K562 (cell line): ENCODE measurements around the gene HS6ST1. TPM values are rescaled to one million over a fixed set of nuclear protein-coding genes. Genes with fewer than 3 reads are reported as not detected.

ENCODE experiments used
- ATAC-seq: fragments of 200-7000 bp; cut with Tn5 transposase; 3 replicates; pipeline ENCODE4 v1.9.1; 2020; ENCODE audit warnings: moderate library complexity
- BruUV-seq: library from RNA; stranded (reverse); fragments of 400-500 nt; replicated peaks from 2 replicates; lab custom pipeline; 2021; lab: Mats Ljungman, UMichigan
- CTCF ChIA-PET: fragments of 300-600 bp; formaldehyde crosslinking; extraction: SDS; loops from one replicate; lab custom pipeline; 2021; ENCODE audit warnings: low intra/inter-chr PET ratio; lab: Yijun Ruan, JAX
- POLR2A ChIA-PET: fragments of 300-600, 350-650 bp; sonication (Branson Sonifier 250); formaldehyde crosslinking; extraction: SDS; loops from one replicate; lab custom pipeline; 2021; ENCODE audit warnings: antibody characterized with exemption, inconsistent platforms; lab: Yijun Ruan, JAX
- DNase-seq, 4 experiments: peaks; one replicate each; pipeline versions ENCODE4 v3.0.0 to v3.0.0-alpha.2; 2011 to 2018; ENCODE audit warnings: low spot score in 3 of 4, mixed read lengths in 3 of 4; ENCODE audit errors: extremely low read depth in 1 of 4
- FAIRE-seq: peaks from 2 replicates; lab custom pipeline; 2011; peaks lifted over from hg19 to GRCh38; lab: Jason Lieb, UNC
- H2AFZ ChIP-seq: 2 replicates; pipeline ENCODE4 v1.6.0; 2011; ENCODE audit warnings: low read depth, low read length, control low read depth, inconsistent platforms
- H3K27ac ChIP-seq: fragments of 200-600 bp; 3 replicates; pipeline ENCODE4 v1.8.0; 2011; ENCODE audit warnings: low read depth, mild to moderate bottlenecking, control low read depth, inconsistent platforms, low read length, moderate library complexity, mixed read lengths; ENCODE audit errors: extremely low read depth
- H3K27me3 ChIP-seq, 2 experiments: fragments of 300-600 bp in 1 of 2; 2 replicates in 1 of 2; 3 replicates in 1 of 2; pipeline versions ENCODE4 v1.6.0 to v1.8.0; 2011; ENCODE audit warnings: inconsistent platforms in 2 of 2, low read length in 2 of 2, mild to moderate bottlenecking in 1 of 2, mixed read lengths in 1 of 2, moderate library complexity in 1 of 2; ENCODE audit not compliant: control insufficient read depth in 2 of 2, insufficient read depth in 2 of 2
- H3K36me3 ChIP-seq: fragments of 300-600 bp; 3 replicates; pipeline ENCODE4 v1.8.0; 2011; ENCODE audit warnings: mild to moderate bottlenecking, low read length, inconsistent platforms; ENCODE audit not compliant: control insufficient read depth, insufficient read depth
- H3K4me1 ChIP-seq, 2 experiments: fragments of 200-600 bp in 1 of 2; replicated peaks in 1 of 2; 2 replicates in 1 of 2; 3 replicates in 1 of 2; pipeline versions ENCODE4 v1.5.1 to v1.8.0; 2011; ENCODE audit warnings: inconsistent platforms in 2 of 2, low read length in 2 of 2, mild to moderate bottlenecking in 1 of 2, mixed read lengths in 1 of 2, moderate library complexity in 1 of 2; ENCODE audit not compliant: control insufficient read depth in 2 of 2, insufficient read depth in 2 of 2
- H3K4me2 ChIP-seq: 2 replicates; pipeline ENCODE4 v1.6.1; 2011; ENCODE audit warnings: low read length, control low read depth, inconsistent platforms, mixed read lengths; ENCODE audit not compliant: insufficient read depth
- H3K4me3 ChIP-seq: fragments of 200-600 bp; sonication (generic), shearing (Covaris generic); 2 replicates; pipeline ENCODE4 v1.5.1; 2016; ENCODE audit warnings: control low read depth, inconsistent platforms
- H3K79me2 ChIP-seq: fragments of 200-600 bp; 3 replicates; pipeline ENCODE4 v1.8.0; 2011; ENCODE audit warnings: low read length, inconsistent platforms; ENCODE audit not compliant: control insufficient read depth, insufficient read depth
- H3K9ac ChIP-seq, 2 experiments: 2 replicates each; pipeline versions ENCODE4 v1.6.0 to v1.6.1; 2011; ENCODE audit warnings: low read depth in 2 of 2, low read length in 2 of 2, control low read depth in 1 of 2, inconsistent platforms in 1 of 2, mild to moderate bottlenecking in 1 of 2, mixed read lengths in 1 of 2; ENCODE audit not compliant: insufficient read depth in 1 of 2
- H3K9me1 ChIP-seq: one replicate; pipeline ENCODE4 v1.6.0; 2011; ENCODE audit warnings: inconsistent platforms, mild to moderate bottlenecking, low read length, moderate library complexity; ENCODE audit not compliant: control insufficient read depth, insufficient read depth
- H3K9me3 ChIP-seq: replicated peaks from 2 replicates; pipeline ENCODE4 v1.5.1; 2011; ENCODE audit warnings: low read depth, low read length, inconsistent platforms; ENCODE audit not compliant: control insufficient read depth, insufficient read depth
- H4K20me1 ChIP-seq: replicated peaks from 2 replicates; pipeline ENCODE4 v1.6.1; 2011; ENCODE audit warnings: low read length, inconsistent platforms, mixed read lengths; ENCODE audit not compliant: control insufficient read depth, insufficient read depth
- HNRNPK ChIP-seq: fragments of 200-400 bp; formaldehyde crosslinking; IDR thresholded peaks from one replicate; pipeline ENCODE4 v1.6.1; 2018; ENCODE audit warnings: mild to moderate bottlenecking, low read depth, low read length; ENCODE audit not compliant: poor library complexity, severe bottlenecking
- JUN ChIP-seq, 2 experiments: sonication (generic) in 1 of 2; formaldehyde crosslinking in 1 of 2; IDR thresholded peaks; 2 replicates each; pipeline versions ENCODE4 v1.6.1 to v1.8.0; 2012 to 2022; ENCODE audit warnings: borderline replicate concordance in 2 of 2, mild to moderate bottlenecking in 2 of 2, improper control_type of control experiment in 1 of 2, low read depth in 1 of 2, low read length in 1 of 2, missing genetic modification reagents in 1 of 2
- NRF1 ChIP-seq, 2 experiments: fragments of 450-650 bp; IDR thresholded peaks in 1 of 2; conservative IDR thresholded peaks in 1 of 2; 2 replicates each; pipeline ENCODE4 v1.6.1; 2014; ENCODE audit warnings: mild to moderate bottlenecking in 2 of 2
- SRSF1 ChIP-seq: fragments of 200-400 bp; formaldehyde crosslinking; IDR thresholded peaks from 2 replicates; pipeline ENCODE4 v1.6.1; 2017; ENCODE audit warnings: mild to moderate bottlenecking, low read depth, low read length, moderate library complexity
- STAT5B ChIP-seq: fragments of 250-450 bp; sonication (Bioruptor Pico); IDR thresholded peaks from 2 replicates; pipeline ENCODE4 v1.8.0; 2021; ENCODE audit warnings: mild to moderate bottlenecking, inconsistent platforms
- WGBS: fragments of 100-300 bp; shearing (Covaris generic); methylation state at CpG from one replicate; pipeline ENCODE4 v1.1.6; 2016; ENCODE audit warnings: low coverage, mixed read lengths; ENCODE audit not compliant: insufficient coverage; ENCODE audit errors: missing lambda C conversion rate; 5-methylcytosine and 5-hydroxymethylcytosine counted together
- in situ Hi-C: fragments of 300-500 bp; cut with MboI; formaldehyde crosslinking; loops from 4 replicates; pipeline ENCODE4 v1.15.0; 2018; ENCODE audit warnings: inconsistent platforms, mixed read lengths
- intact Hi-C: fragments of 100-400 bp; cut with micrococcal nuclease; formaldehyde crosslinking; loops from 2 replicates; pipeline ENCODE4 v1.14.2; 2022
- polyA plus RNA-seq, 8 experiments: library from polyadenylated mRNA; depleted of rRNA in 4 of 8; stranded (reverse) in 5 of 8; unstranded in 3 of 8; fragments of >200 nt; fragmentation: Nextera tagmentation in 2 of 8; fragmentation: Illumina TruSeq in 1 of 8; extraction: Ambion mirVana in 2 of 8; extraction: Trizol in 1 of 8; gene quantifications; 2 replicates each; pipeline versions ENCODE4 v1.2.1 to v1.2.3, GENCODE V29; 2011 to 2014; ENCODE audit warnings: inconsistent platforms in 1 of 8, missing spikeins in 1 of 8
- total RNA-seq, 7 experiments: library from RNA; depleted of rRNA in 6 of 7; stranded (reverse); fragments of >200 nt in 6 of 7; fragmentation: Illumina TruSeq in 2 of 7; extraction: Trizol in 2 of 7; gene quantifications; 2 replicates each; pipeline versions ENCODE4 v1.2.1 to v1.2.3, GENCODE V29; 2011 to 2021; ENCODE audit warnings: low replicate concordance in 1 of 7
- TF ChIP-seq, protein P1 (sequence below): fragments of 450-650 bp; IDR thresholded peaks from 2 replicates; pipeline ENCODE4 v1.6.1; 2014; ENCODE audit warnings: low read depth, mild to moderate bottlenecking, moderate library complexity, borderline replicate concordance
- TF ChIP-seq, protein P2 (sequence below): fragments of 450-650 bp; IDR thresholded peaks from 2 replicates; pipeline ENCODE4 v1.6.1; 2018; ENCODE audit warnings: mild to moderate bottlenecking, low read depth; ENCODE audit not compliant: partially characterized antibody

Gene HS6ST1
- total and polyA plus RNA-seq, 9 of the 15 experiments (the other 6 are each of a cell fraction or from before 2014, with no cell fraction given), result 0.06 to 7.4 (median 3.8) TPM

DNA sequence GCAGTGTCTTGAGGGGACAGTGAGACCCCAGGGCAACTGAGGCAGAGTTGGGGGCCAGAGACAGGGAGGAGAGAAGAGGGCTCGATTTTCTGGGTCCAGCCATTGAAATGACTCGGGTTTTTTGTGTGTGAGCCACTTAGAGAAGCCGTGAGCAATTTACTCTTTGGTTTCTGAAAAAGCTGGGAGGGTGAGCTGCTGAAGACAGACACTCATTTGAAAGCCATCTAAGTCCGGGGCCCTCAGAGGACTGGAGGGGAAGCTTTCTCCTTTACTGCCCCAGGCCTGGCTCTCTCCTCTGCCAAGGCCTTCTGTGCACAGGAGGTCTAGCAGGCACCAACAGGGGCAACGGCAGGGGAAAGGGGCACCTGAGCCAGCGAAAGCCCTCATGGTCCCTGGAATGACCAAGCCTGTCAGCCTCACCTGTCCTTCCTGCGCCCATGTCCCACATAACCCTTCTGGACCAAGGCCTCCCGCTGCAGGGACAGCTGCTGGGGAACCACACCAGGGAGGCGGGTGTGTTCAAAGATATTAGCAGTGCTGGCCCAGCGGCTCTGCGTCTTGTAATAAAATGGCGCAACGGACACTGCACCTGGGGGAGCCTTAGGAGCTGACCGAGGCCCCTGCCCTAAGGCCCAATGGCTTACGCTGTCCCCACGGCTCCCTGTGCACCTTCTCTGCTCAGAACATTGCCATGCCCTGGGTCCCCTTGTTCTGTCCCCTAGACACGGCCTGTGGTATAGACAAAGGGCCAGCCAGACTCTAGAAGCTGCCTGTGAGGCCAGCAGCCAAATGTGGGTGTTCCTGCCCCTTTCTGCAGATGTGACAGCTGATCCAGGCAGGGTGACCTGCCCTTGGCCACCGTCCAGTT, 45.8 kb downstream of the HS6ST1 start:
- H3K4me3 ChIP-seq, result no peak overlapping the region
- H3K4me1 ChIP-seq, result peaks cover 0 to 7% of the 10 kb centered on the region in 2 experiments; a peak in 2 of 5 replicates
- H3K9me3 ChIP-seq, result no peaks in the 10 kb centered on the region
- FAIRE-seq, result no peak
- no TSS peak for BruUV-seq
- no peak overlapping the region for H2AFZ ChIP-seq
- no peak overlapping the region for H3K4me2 ChIP-seq
- no peaks in the 10 kb centered on the region for H3K27me3 ChIP-seq
- no peak overlapping the region for H3K27ac ChIP-seq
- H4K20me1 ChIP-seq, result peaks cover 3% of the 10 kb centered on the region; the same call in 1 of the 2 replicates
- no peak for ATAC-seq
- H3K36me3 ChIP-seq, result no peaks in the 10 kb centered on the region
- POLR2A ChIA-PET, result interaction anchor here (1.5 kb wide), 1 partner anchor 10 kb away, joined by 4 read pairs; no protein-coding TSS in a partner anchor
- 31% methylated on average over 16 of the region's 18 CpGs for WGBS
- CTCF ChIA-PET, result no interaction called here
- H3K9ac ChIP-seq, result no peak overlapping the region; a peak in 1 of 4 replicates
- no peaks in the 10 kb centered on the region for H3K79me2 ChIP-seq
- intact Hi-C loops, result no loop called here
- H3K9me1 ChIP-seq, result no peaks in the 10 kb centered on the region
- no peak for DNase-seq
- TF ChIP-seq, protein P1, sequence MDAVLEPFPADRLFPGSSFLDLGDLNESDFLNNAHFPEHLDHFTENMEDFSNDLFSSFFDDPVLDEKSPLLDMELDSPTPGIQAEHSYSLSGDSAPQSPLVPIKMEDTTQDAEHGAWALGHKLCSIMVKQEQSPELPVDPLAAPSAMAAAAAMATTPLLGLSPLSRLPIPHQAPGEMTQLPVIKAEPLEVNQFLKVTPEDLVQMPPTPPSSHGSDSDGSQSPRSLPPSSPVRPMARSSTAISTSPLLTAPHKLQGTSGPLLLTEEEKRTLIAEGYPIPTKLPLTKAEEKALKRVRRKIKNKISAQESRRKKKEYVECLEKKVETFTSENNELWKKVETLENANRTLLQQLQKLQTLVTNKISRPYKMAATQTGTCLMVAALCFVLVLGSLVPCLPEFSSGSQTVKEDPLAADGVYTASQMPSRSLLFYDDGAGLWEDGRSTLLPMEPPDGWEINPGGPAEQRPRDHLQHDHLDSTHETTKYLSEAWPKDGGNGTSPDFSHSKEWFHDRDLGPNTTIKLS, result no peak
- TF ChIP-seq SRSF1 (no peak), JUN (IDR thresholded peaks at IDR 0.05; ENCODE audit: borderline replicate concordance, low read depth, low read length) (no peak), JUN (CRISPR knock-in tag; IDR thresholded peaks at IDR 0.05; ENCODE audit: borderline replicate concordance) (no peak), HNRNPK (no peak), NRF1 (conservative IDR thresholded peaks at IDR 0.05 in 1 of 2, IDR thresholded peaks at IDR 0.05 in 1 of 2) (no peak), STAT5B (CRISPR knock-in tag) (no peak)
- TF ChIP-seq, protein P2, sequence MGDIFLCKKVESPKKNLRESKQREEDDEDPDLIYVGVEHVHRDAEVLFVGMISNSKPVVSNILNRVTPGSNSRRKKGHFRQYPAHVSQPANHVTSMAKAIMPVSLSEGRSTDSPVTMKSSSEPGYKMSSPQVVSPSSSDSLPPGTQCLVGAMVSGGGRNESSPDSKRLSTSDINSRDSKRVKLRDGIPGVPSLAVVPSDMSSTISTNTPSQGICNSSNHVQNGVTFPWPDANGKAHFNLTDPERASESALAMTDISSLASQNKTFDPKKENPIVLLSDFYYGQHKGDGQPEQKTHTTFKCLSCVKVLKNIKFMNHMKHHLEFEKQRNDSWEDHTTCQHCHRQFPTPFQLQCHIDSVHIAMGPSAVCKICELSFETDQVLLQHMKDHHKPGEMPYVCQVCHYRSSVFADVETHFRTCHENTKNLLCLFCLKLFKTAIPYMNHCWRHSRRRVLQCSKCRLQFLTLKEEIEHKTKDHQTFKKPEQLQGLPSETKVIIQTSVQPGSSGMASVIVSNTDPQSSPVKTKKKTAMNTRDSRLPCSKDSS, result no peak
- in situ Hi-C loops, result no loop called here
